Measurements from ENCODE around the gene MYO1C.
A peak's percentile ranks its signal among the peaks of the same experiment; 100 is the strongest.

The MYO1C gene

GRCh38 chr17:1485423-1486376 is 6.8 kb downstream of the MYO1C start:
- Histone ChIP-seq H3K9ac (ENCODE audit: low read depth, low read length) (peak overlapping the region; percentile 78), H3K4me1 (ENCODE audit: insufficient read depth, low read length) (peaks cover 16% of the 10 kb centered on the region; the same call in 1 of the 2 replicates), H3K36me3 (ENCODE audit: insufficient read depth, low read length) (peaks cover 3% of the 10 kb centered on the region), H3K9me3 (ENCODE audit: control insufficient read depth, insufficient read depth, low read length) (no peaks in the 10 kb centered on the region)

- peaks cover 13% of the 10 kb centered on the region; the same call in 1 of the 2 replicates for H3K4me1 ChIP-seq (ENCODE audit: insufficient read depth, low read length)
- peak overlapping the region; percentile 62 for H3K9ac ChIP-seq (ENCODE audit: low read depth, low read length)
- H3K36me3 ChIP-seq (ENCODE audit: insufficient read depth, low read length) = peaks cover 7% of the 10 kb centered on the region
- H3K9me3 ChIP-seq (ENCODE audit: control insufficient read depth, insufficient read depth, low read length) = no peaks in the 10 kb centered on the region
These were observed 7.6 kb downstream of the MYO1C start for GRCh38 chr17:1484676-1485422.

- Histone ChIP-seq H3K4me1 (ENCODE audit: insufficient read depth, low read length) (peaks cover 8% of the 10 kb centered on the region; the same call in 1 of the 2 replicates), H3K9me3 (ENCODE audit: control insufficient read depth, insufficient read depth, low read length) (no peaks in the 10 kb centered on the region), H3K9ac (ENCODE audit: low read depth, low read length) (no peak overlapping the region), H3K36me3 (ENCODE audit: insufficient read depth, low read length) (peaks cover 7% of the 10 kb centered on the region)
These were observed 8.4 kb downstream of the MYO1C start for GRCh38 chr17:1484060-1484535.

GRCh38 chr17:1482680-1483079 is 9.8 kb downstream of the MYO1C start:
- H3K36me3 ChIP-seq (ENCODE audit: insufficient read depth, low read length) = peaks cover 7% of the 10 kb centered on the region
- no peaks in the 10 kb centered on the region for H3K9me3 ChIP-seq (ENCODE audit: control insufficient read depth, insufficient read depth, low read length)
- H3K9ac ChIP-seq (ENCODE audit: low read depth, low read length) = no peak overlapping the region
- H3K4me1 ChIP-seq (ENCODE audit: insufficient read depth, low read length) = no peaks in the 10 kb centered on the region; the same call in 1 of the 2 replicates

- Histone ChIP-seq H3K36me3 (ENCODE audit: insufficient read depth, low read length) (peaks cover 7% of the 10 kb centered on the region), H3K9ac (ENCODE audit: low read depth, low read length) (no peak overlapping the region), H3K4me1 (ENCODE audit: insufficient read depth, low read length) (no peaks in the 10 kb centered on the region; the same call in 1 of the 2 replicates), H3K9me3 (ENCODE audit: control insufficient read depth, insufficient read depth, low read length) (no peaks in the 10 kb centered on the region)
These were observed 10.8 kb downstream of the MYO1C start for GRCh38 chr17:1481736-1482135.

- H3K36me3 ChIP-seq (ENCODE audit: insufficient read depth, low read length) = peaks cover 8% of the 10 kb centered on the region
- H3K4me1 ChIP-seq (ENCODE audit: insufficient read depth, low read length) = no peaks in the 10 kb centered on the region; the same call in 1 of the 2 replicates
- H3K9ac ChIP-seq (ENCODE audit: low read depth, low read length) = no peak overlapping the region
- H3K9me3 ChIP-seq (ENCODE audit: control insufficient read depth, insufficient read depth, low read length) = no peaks in the 10 kb centered on the region
These were observed 11.6 kb downstream of the MYO1C start for GRCh38 chr17:1480747-1481465.

GRCh38 chr17:1478418-1478817 is 14.1 kb downstream of the MYO1C start:
- Histone ChIP-seq H3K36me3 (ENCODE audit: insufficient read depth, low read length) (peaks cover 12% of the 10 kb centered on the region), H3K9me3 (ENCODE audit: control insufficient read depth, insufficient read depth, low read length) (no peaks in the 10 kb centered on the region), H3K4me1 (ENCODE audit: insufficient read depth, low read length) (no peaks in the 10 kb centered on the region; the same call in 1 of the 2 replicates), H3K9ac (ENCODE audit: low read depth, low read length) (no peak overlapping the region)

- H3K4me1 ChIP-seq (ENCODE audit: insufficient read depth, low read length) = no peaks in the 10 kb centered on the region
- no peak overlapping the region for H3K9ac ChIP-seq (ENCODE audit: low read depth, low read length)
- no peaks in the 10 kb centered on the region for H3K9me3 ChIP-seq (ENCODE audit: control insufficient read depth, insufficient read depth, low read length)
- peaks cover 9% of the 10 kb centered on the region for H3K36me3 ChIP-seq (ENCODE audit: insufficient read depth, low read length)
These were observed 17.1 kb downstream of the MYO1C start for GRCh38 chr17:1475321-1475854.

- Histone ChIP-seq H3K36me3 (ENCODE audit: insufficient read depth, low read length) (peaks cover 9% of the 10 kb centered on the region), H3K4me1 (ENCODE audit: insufficient read depth, low read length) (no peaks in the 10 kb centered on the region), H3K9ac (ENCODE audit: low read depth, low read length) (no peak overlapping the region), H3K9me3 (ENCODE audit: control insufficient read depth, insufficient read depth, low read length) (no peaks in the 10 kb centered on the region)
These were observed 17.9 kb downstream of the MYO1C start for GRCh38 chr17:1474402-1475189.

GRCh38 chr17:1473841-1474240 is 18.6 kb downstream of the MYO1C start:
- Histone ChIP-seq H3K36me3 (ENCODE audit: insufficient read depth, low read length) (peaks cover 14% of the 10 kb centered on the region), H3K9me3 (ENCODE audit: control insufficient read depth, insufficient read depth, low read length) (no peaks in the 10 kb centered on the region), H3K4me1 (ENCODE audit: insufficient read depth, low read length) (no peaks in the 10 kb centered on the region), H3K9ac (ENCODE audit: low read depth, low read length) (no peak overlapping the region)

- peaks cover 14% of the 10 kb centered on the region for H3K36me3 ChIP-seq (ENCODE audit: insufficient read depth, low read length)
- H3K9ac ChIP-seq (ENCODE audit: low read depth, low read length) = no peak overlapping the region
- no peaks in the 10 kb centered on the region for H3K4me1 ChIP-seq (ENCODE audit: insufficient read depth, low read length)
These were observed 19.3 kb downstream of the MYO1C start for GRCh38 chr17:1473170-1473569.

GRCh38 chr17:1471911-1472821 is 20.3 kb downstream of the MYO1C start:
- Histone ChIP-seq H3K9ac (ENCODE audit: low read depth, low read length) (no peak overlapping the region), H3K36me3 (ENCODE audit: insufficient read depth, low read length) (peaks cover 14% of the 10 kb centered on the region), H3K4me1 (ENCODE audit: insufficient read depth, low read length) (no peaks in the 10 kb centered on the region), H3K9me3 (ENCODE audit: control insufficient read depth, insufficient read depth, low read length) (no peaks in the 10 kb centered on the region)

More at GRCh38 chr17:1473170-1473569, 19.3 kb downstream of the MYO1C start:
- H3K9me3 ChIP-seq (ENCODE audit: control insufficient read depth, insufficient read depth, low read length) = no peaks in the 10 kb centered on the region

All from ES-I3 (cell line).